WTC11 (cell line): ENCODE data around the gene ARMC6. TPM values are rescaled to one million over a fixed set of nuclear protein-coding genes. Genes with fewer than 3 reads are reported as not detected.

Experiments used
- ATAC-seq: fragments of 200-7000 bp; cut with Tn5 transposase; 2 replicates; pipeline ENCODE4 v1.10.0; 2021; ENCODE audit warnings: mild to moderate bottlenecking, moderate library complexity
- CTCF ChIA-PET: fragments of 300-600 bp; sonication (Branson Sonifier 250); formaldehyde crosslinking; loops from one replicate; lab custom pipeline; 2021; ENCODE audit warnings: antibody characterized with exemption; lab: Charles Lee
- POLR2A ChIA-PET: fragments of 350-600 bp; sonication (Branson Sonifier 250); formaldehyde crosslinking; loops from one replicate; lab custom pipeline; 2021; ENCODE audit warnings: antibody characterized with exemption; lab: Charles Lee
- DNase-seq: peaks from one replicate; pipeline ENCODE4 v3.0.0; 2021; ENCODE audit warnings: low spot score
- H3K27ac Mint-ChIP-seq: 2 replicates; pipeline ENCODE4 v1.8.0; 2021; ENCODE audit warnings: mixed read lengths
- H3K27me3 Mint-ChIP-seq: 2 replicates; pipeline ENCODE4 v1.8.0; 2021; ENCODE audit warnings: low read depth, mild to moderate bottlenecking, moderate library complexity, mixed read lengths
- H3K36me3 Mint-ChIP-seq: 2 replicates; pipeline ENCODE4 v1.8.0; 2021; ENCODE audit warnings: mixed read lengths
- H3K4me1 Mint-ChIP-seq: 2 replicates; pipeline ENCODE4 v1.8.0; 2022; ENCODE audit warnings: mixed read lengths
- H3K4me3 Mint-ChIP-seq: 2 replicates; pipeline ENCODE4 v1.8.0; 2021; ENCODE audit warnings: mild to moderate bottlenecking, moderate library complexity, mixed read lengths
- H3K9me3 Mint-ChIP-seq: 2 replicates; pipeline ENCODE4 v1.8.0; 2021; ENCODE audit warnings: mixed read lengths
- ATF6 ChIP-seq: sonication (generic); formaldehyde crosslinking; IDR thresholded peaks from 2 replicates; pipeline ENCODE4 v1.8.1; 2023; ENCODE audit warnings: mild to moderate bottlenecking, missing genetic modification reagents
- E2F1 ChIP-seq: sonication (generic); formaldehyde crosslinking; IDR thresholded peaks from 2 replicates; pipeline ENCODE4 v1.8.0; 2022; ENCODE audit warnings: mild to moderate bottlenecking, missing genetic modification reagents
- ELF4 ChIP-seq: sonication (generic); formaldehyde crosslinking; IDR thresholded peaks from 2 replicates; pipeline ENCODE4 v1.8.1; 2022; ENCODE audit warnings: low read depth, mild to moderate bottlenecking, moderate library complexity, missing genetic modification reagents
- EMX1 ChIP-seq: fragments of 250-450 bp; sonication (Bioruptor Pico); IDR thresholded peaks from 2 replicates; pipeline ENCODE4 v1.8.0; 2021; ENCODE audit warnings: mild to moderate bottlenecking
- FOXK1 ChIP-seq: sonication (generic); formaldehyde crosslinking; IDR thresholded peaks from 2 replicates; pipeline ENCODE4 v1.8.0; 2022; ENCODE audit warnings: mild to moderate bottlenecking, moderate library complexity, missing genetic modification reagents
- FOXP1 ChIP-seq: sonication (generic); formaldehyde crosslinking; IDR thresholded peaks from 2 replicates; pipeline ENCODE4 v1.8.0; 2022; ENCODE audit warnings: missing genetic modification reagents, mild to moderate bottlenecking, moderate library complexity, borderline replicate concordance
- GABPB1 ChIP-seq: sonication (generic); formaldehyde crosslinking; IDR thresholded peaks from 2 replicates; pipeline ENCODE4 v1.8.1; 2023; ENCODE audit warnings: mild to moderate bottlenecking, missing genetic modification reagents
- GRHL2 ChIP-seq: fragments of 250-450 bp; sonication (Bioruptor Pico); IDR thresholded peaks from 2 replicates; pipeline ENCODE4 v1.8.0; 2022; ENCODE audit warnings: mild to moderate bottlenecking, moderate library complexity; ENCODE audit not compliant: insufficient replicate concordance, severe bottlenecking
- HMGA2 ChIP-seq: fragments of 250-450 bp; sonication (Bioruptor Pico); IDR thresholded peaks from 2 replicates; pipeline ENCODE4 v1.4.0; 2021; ENCODE audit warnings: mild to moderate bottlenecking, moderate library complexity
- JAZF1 ChIP-seq: fragments of 250-450 bp; sonication (Bioruptor Pico); IDR thresholded peaks from 2 replicates; pipeline ENCODE4 v1.9.0; 2021; ENCODE audit warnings: moderate library complexity, mild to moderate bottlenecking, inconsistent platforms
- NFATC4 ChIP-seq: fragments of 250-450 bp; sonication (Bioruptor Pico); IDR thresholded peaks from 2 replicates; pipeline ENCODE4 v1.9.0; 2021; ENCODE audit warnings: mild to moderate bottlenecking
- NFE2L1 ChIP-seq: sonication (generic); formaldehyde crosslinking; IDR thresholded peaks from 2 replicates; pipeline ENCODE4 v1.8.1; 2023; ENCODE audit warnings: missing genetic modification reagents
- NFYB ChIP-seq: sonication (generic); formaldehyde crosslinking; conservative IDR thresholded peaks from 2 replicates; pipeline ENCODE4 v1.8.0; 2022; ENCODE audit warnings: low read depth, missing genetic modification reagents
- NR2C2 ChIP-seq: sonication (generic); formaldehyde crosslinking; IDR thresholded peaks from 2 replicates; pipeline ENCODE4 v1.8.0; 2022; ENCODE audit warnings: mild to moderate bottlenecking, missing genetic modification reagents
- PRDM15 ChIP-seq: sonication (generic); formaldehyde crosslinking; IDR thresholded peaks from 2 replicates; pipeline ENCODE4 v1.8.0; 2022; ENCODE audit warnings: missing genetic modification reagents
- RELA ChIP-seq: sonication (generic); formaldehyde crosslinking; IDR thresholded peaks from 2 replicates; pipeline ENCODE4 v1.8.1; 2022; ENCODE audit warnings: missing genetic modification reagents, mild to moderate bottlenecking, borderline replicate concordance
- RORB ChIP-seq: fragments of 250-450 bp; sonication (Bioruptor Pico); IDR thresholded peaks from 2 replicates; pipeline ENCODE4 v1.9.0; 2021; ENCODE audit warnings: mild to moderate bottlenecking
- SMAD3 ChIP-seq: sonication (generic); formaldehyde crosslinking; IDR thresholded peaks from 2 replicates; pipeline ENCODE4 v1.8.0; 2022; ENCODE audit warnings: missing genetic modification reagents, mild to moderate bottlenecking, borderline replicate concordance
- STAT6 ChIP-seq: sonication (generic); formaldehyde crosslinking; conservative IDR thresholded peaks from 2 replicates; pipeline ENCODE4 v1.8.1; 2023; ENCODE audit warnings: mild to moderate bottlenecking, low read depth, missing genetic modification reagents, moderate library complexity
- USF2 ChIP-seq: sonication (generic); formaldehyde crosslinking; IDR thresholded peaks from 2 replicates; pipeline ENCODE4 v1.8.1; 2023; ENCODE audit warnings: mild to moderate bottlenecking, missing genetic modification reagents, moderate library complexity
- ZBTB21 ChIP-seq: sonication (generic); formaldehyde crosslinking; IDR thresholded peaks from 2 replicates; pipeline ENCODE4 v1.8.1; 2023; ENCODE audit warnings: mild to moderate bottlenecking, missing genetic modification reagents, borderline replicate concordance
- ZNF416 ChIP-seq: fragments of 250-450 bp; sonication (Bioruptor Pico); IDR thresholded peaks from 2 replicates; pipeline ENCODE4 v1.9.0; 2021; ENCODE audit warnings: mild to moderate bottlenecking, inconsistent platforms
- total RNA-seq: library from RNA; stranded (reverse); gene quantifications from 3 replicates; pipeline ENCODE4 v1.2.3, GENCODE V29; 2021

The ARMC6 gene
- total RNA-seq, 1 experiment from 2014 or later: 58.8 TPM

- no peak for TF ChIP-seq EMX1
Observed at GRCh38 chr19:19009951-19010350, 23.5 kb upstream of the ARMC6 start (continued).

GRCh38 chr19:19010551-19010950, 22.9 kb upstream of the ARMC6 start:
- ATAC-seq (no peak), DNase-seq (no peak)
- Mint-ChIP-seq H3K4me1 (no peaks in the 10 kb centered on the region), H3K36me3 (peaks cover 64% of the 10 kb centered on the region), H3K4me3 (no peak overlapping the region), H3K9me3 (no peaks in the 10 kb centered on the region), H3K27me3 (no peaks in the 10 kb centered on the region), H3K27ac (no peak overlapping the region)
- POLR2A ChIA-PET: no interaction called here
- TF ChIP-seq NFATC4 (CRISPR knock-in tag) (no peak), JAZF1 (CRISPR knock-in tag) (no peak), USF2 (no peak), ZBTB21 (no peak), ELF4 (no peak), SMAD3 (CRISPR knock-in tag) (no peak), HMGA2 (CRISPR knock-in tag) (no peak), GRHL2 (CRISPR knock-in tag) (no peak), RELA (no peak), ZNF416 (CRISPR knock-in tag) (no peak), ATF6 (CRISPR knock-in tag) (no peak), EMX1 (no peak), STAT6 (CRISPR knock-in tag) (no peak)
- CTCF ChIA-PET: interaction anchor here (0.9 to 1.3 kb wide), 2 partner anchors 15 to 144 kb away, joined by 3 to 4 read pairs; no protein-coding TSS in a partner anchor

GRCh38 chr19:19021115-19021514, 12.3 kb upstream of the ARMC6 start:
- DNase-seq (no peak), ATAC-seq (no peak)
- CTCF ChIA-PET: interaction anchor here (0.5 to 1.1 kb wide), 2 partner anchors 34 to 832 kb away, joined by 3 to 5 read pairs; no protein-coding TSS in a partner anchor
- H3K9me3 Mint-ChIP-seq: no peaks in the 10 kb centered on the region
- TF ChIP-seq FOXK1 (CRISPR knock-in tag) (no peak), NFE2L1 (CRISPR knock-in tag) (no peak), RORB (CRISPR knock-in tag) (no peak), HMGA2 (CRISPR knock-in tag) (no peak), E2F1 (CRISPR knock-in tag) (no peak), NFYB (no peak), FOXP1 (CRISPR knock-in tag) (no peak), PRDM15 (no peak), GABPB1 (CRISPR knock-in tag) (no peak), NR2C2 (CRISPR knock-in tag) (no peak)
- H3K4me1 Mint-ChIP-seq: no peaks in the 10 kb centered on the region
- POLR2A ChIA-PET: no interaction called here
- H3K27ac Mint-ChIP-seq: no peak overlapping the region; the same call in 1 of the 2 replicates
- H3K36me3 Mint-ChIP-seq: peaks cover 65% of the 10 kb centered on the region
- no peak overlapping the region for H3K4me3 Mint-ChIP-seq
- 0 out of 2 replicates have a peak, but pooled peaks cover 2% of the 10 kb centered on the region for H3K27me3 Mint-ChIP-seq
